HepG2 (cell line): Measurements from ENCODE around the gene TEDC1. TPM values are rescaled to one million over a fixed set of nuclear protein-coding genes. Genes with fewer than 3 reads are reported as not detected.

Source experiments
- IRX3 ChIP-seq: sonication (generic); formaldehyde crosslinking; IDR thresholded peaks from 2 replicates; pipeline ENCODE4 v1.8.1; 2023; ENCODE audit warnings: mild to moderate bottlenecking, low read depth, missing genetic modification reagents, borderline replicate concordance
- KMT2B ChIP-seq: IDR thresholded peaks from 2 replicates; pipeline ENCODE4 v1.6.1; 2016; ENCODE audit warnings: missing genetic modification reagents, missing compliant biosample characterization
- PLRG1 ChIP-seq: fragments of 450-650 bp; conservative IDR thresholded peaks from 2 replicates; pipeline ENCODE4 v1.6.1; 2016
- SOX13 ChIP-seq, 3 experiments: fragments of 450-650 bp in 1 of 3; sonication (generic) in 1 of 3; formaldehyde crosslinking in 1 of 3; IDR thresholded peaks in 2 of 3; conservative IDR thresholded peaks in 1 of 3; 2 replicates each; pipeline versions ENCODE4 v1.5.0 to v1.6.1; 2016 to 2020; ENCODE audit warnings: antibody characterized with exemption in 1 of 3, mild to moderate bottlenecking in 1 of 3, missing compliant biosample characterization in 1 of 3, missing genetic modification reagents in 1 of 3, moderate library complexity in 1 of 3
- USF2 ChIP-seq, 2 experiments: sonication (generic) in 1 of 2; formaldehyde crosslinking in 1 of 2; IDR thresholded peaks; 2 replicates each; pipeline versions ENCODE4 v1.5.1 to v1.6.1; 2011 to 2020; ENCODE audit warnings: borderline replicate concordance in 1 of 2, low read depth in 1 of 2, low read length in 1 of 2, mild to moderate bottlenecking in 1 of 2, missing genetic modification reagents in 1 of 2, moderate library complexity in 1 of 2
- ZC3H13 ChIP-seq: sonication (generic); formaldehyde crosslinking; IDR thresholded peaks from 2 replicates; pipeline ENCODE4 v1.8.1; 2023; ENCODE audit warnings: mild to moderate bottlenecking, missing genetic modification reagents, moderate library complexity
- ZNF552 ChIP-seq: sonication (generic); formaldehyde crosslinking; IDR thresholded peaks from 2 replicates; pipeline ENCODE4 v1.9.0; 2022; ENCODE audit warnings: missing genetic modification reagents, mild to moderate bottlenecking, borderline replicate concordance
- ZNF790 ChIP-seq: sonication (generic); formaldehyde crosslinking; IDR thresholded peaks from 2 replicates; pipeline ENCODE4 v1.8.0; 2022; ENCODE audit warnings: missing genetic modification reagents, mild to moderate bottlenecking, borderline replicate concordance
- polyA plus RNA-seq, 8 experiments: library from polyadenylated mRNA; depleted of rRNA in 3 of 8; stranded (reverse) in 7 of 8; unstranded in 1 of 8; fragments of >200 nt; fragmentation: Illumina TruSeq in 4 of 8; extraction: Trizol in 4 of 8; gene quantifications; 2 replicates each; pipeline versions ENCODE4 v1.2.1 to v1.2.3, GENCODE V29; 2011 to 2016; ENCODE audit warnings: low read depth in 4 of 8, missing spikeins in 1 of 8, mixed read lengths in 1 of 8; ENCODE audit not compliant: insufficient read depth in 1 of 8
- total RNA-seq, 5 experiments: library from RNA; depleted of rRNA; stranded (reverse); fragments of >200 nt; fragmentation: Illumina TruSeq; extraction: Trizol; gene quantifications; 2 replicates each; pipeline ENCODE4 v1.2.3, GENCODE V29; 2016; ENCODE audit warnings: low read depth in 1 of 5
- TF ChIP-seq, protein P1 (sequence below): sonication (generic); formaldehyde crosslinking; IDR thresholded peaks from 2 replicates; pipeline ENCODE4 v1.5.0; 2020; ENCODE audit warnings: missing genetic modification reagents, mild to moderate bottlenecking, borderline replicate concordance
- TF ChIP-seq, protein P2 (sequence below): IDR thresholded peaks from 2 replicates; pipeline ENCODE4 v1.6.1; 2018; ENCODE audit warnings: missing genetic modification reagents, mild to moderate bottlenecking, missing compliant biosample characterization
- TF ChIP-seq, protein P3 (sequence below): sonication (generic); formaldehyde crosslinking; IDR thresholded peaks from 2 replicates; pipeline ENCODE4 v1.5.0; 2020; ENCODE audit warnings: mild to moderate bottlenecking, missing genetic modification reagents
- TF ChIP-seq, protein P4 (sequence below): sonication (generic); formaldehyde crosslinking; IDR thresholded peaks from 2 replicates; pipeline ENCODE4 v1.4.0; 2020; ENCODE audit warnings: mild to moderate bottlenecking, missing genetic modification reagents
- TF ChIP-seq, protein P5 (sequence below): IDR thresholded peaks from 2 replicates; pipeline ENCODE4 v1.6.1; 2016; ENCODE audit warnings: low read depth, control low read depth

The TEDC1 gene
- total and polyA plus RNA-seq, 2 of the 13 experiments (the other 11 are each of a cell fraction or from before 2014, with no cell fraction given): 5.7 to 27.4 TPM

DNA sequence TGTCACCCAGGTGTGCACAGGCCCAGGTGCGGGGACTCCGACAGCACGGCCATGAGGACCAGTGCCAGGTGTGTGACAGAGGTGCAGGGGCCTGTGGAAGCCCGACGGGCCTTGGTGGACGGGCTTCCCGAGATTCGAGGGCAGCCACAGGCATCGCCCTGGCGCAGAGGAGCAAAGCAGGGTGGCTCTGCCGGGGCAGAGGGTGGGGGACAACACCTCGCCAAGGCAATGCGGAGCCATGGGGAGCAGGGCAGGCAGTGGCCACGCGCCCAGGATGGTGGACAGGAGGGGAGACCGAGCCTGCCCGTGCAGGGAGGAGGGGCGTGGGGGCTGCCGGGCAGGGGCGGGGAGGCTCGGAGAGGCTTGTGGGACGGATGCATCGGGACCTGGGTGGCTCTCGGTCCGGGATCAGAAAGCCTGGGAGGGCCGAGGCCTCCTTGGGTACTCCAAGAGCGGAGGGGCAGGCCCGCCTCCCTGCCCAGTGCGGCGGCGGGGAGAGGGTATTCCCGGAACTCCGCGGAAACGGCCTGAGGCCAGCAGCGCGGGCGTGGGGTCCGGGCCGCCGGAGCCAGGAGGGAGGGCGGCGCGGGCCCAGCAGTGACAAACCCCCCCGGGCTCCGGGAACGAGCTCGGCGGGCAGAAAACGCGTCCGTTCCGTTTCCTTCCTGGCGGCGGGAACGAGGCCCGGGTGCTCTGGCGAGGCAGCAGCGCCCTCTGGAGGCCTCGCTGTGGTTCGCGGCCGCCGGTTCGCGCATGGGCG lies 37.0 kb downstream of the TEDC1 start (continued):
- TF ChIP-seq SOX13 (IDR thresholded peaks at IDR 0.05): no peak
- TF ChIP-seq SOX13 (CRISPR knock-in tag; conservative IDR thresholded peaks at IDR 0.05 in 1 of 2, IDR thresholded peaks at IDR 0.05 in 1 of 2): peak in 1 of 2 experiments; percentile 28; a peak in 1 of 4 replicates
- TF ChIP-seq, protein P1, sequence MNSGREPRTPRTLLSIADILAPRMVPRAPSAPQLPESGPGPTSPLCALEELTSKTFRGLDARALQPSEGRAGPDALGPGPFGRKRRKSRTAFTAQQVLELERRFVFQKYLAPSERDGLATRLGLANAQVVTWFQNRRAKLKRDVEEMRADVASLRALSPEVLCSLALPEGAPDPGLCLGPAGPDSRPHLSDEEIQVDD (CRISPR knock-in tag): no peak; the same call in 1 of the 2 replicates
- TF ChIP-seq, protein P2, sequence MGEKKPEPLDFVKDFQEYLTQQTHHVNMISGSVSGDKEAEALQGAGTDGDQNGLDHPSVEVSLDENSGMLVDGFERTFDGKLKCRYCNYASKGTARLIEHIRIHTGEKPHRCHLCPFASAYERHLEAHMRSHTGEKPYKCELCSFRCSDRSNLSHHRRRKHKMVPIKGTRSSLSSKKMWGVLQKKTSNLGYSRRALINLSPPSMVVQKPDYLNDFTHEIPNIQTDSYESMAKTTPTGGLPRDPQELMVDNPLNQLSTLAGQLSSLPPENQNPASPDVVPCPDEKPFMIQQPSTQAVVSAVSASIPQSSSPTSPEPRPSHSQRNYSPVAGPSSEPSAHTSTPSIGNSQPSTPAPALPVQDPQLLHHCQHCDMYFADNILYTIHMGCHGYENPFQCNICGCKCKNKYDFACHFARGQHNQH (CRISPR knock-in tag): no peak; the same call in 1 of the 2 replicates
- TF ChIP-seq PLRG1: no peak
- no peak for TF ChIP-seq USF2 (IDR thresholded peaks at IDR 0.05; ENCODE audit: low read depth, low read length)
- TF ChIP-seq USF2 (CRISPR knock-in tag; IDR thresholded peaks at IDR 0.05; ENCODE audit: borderline replicate concordance): no peak
- TF ChIP-seq, protein P3, sequence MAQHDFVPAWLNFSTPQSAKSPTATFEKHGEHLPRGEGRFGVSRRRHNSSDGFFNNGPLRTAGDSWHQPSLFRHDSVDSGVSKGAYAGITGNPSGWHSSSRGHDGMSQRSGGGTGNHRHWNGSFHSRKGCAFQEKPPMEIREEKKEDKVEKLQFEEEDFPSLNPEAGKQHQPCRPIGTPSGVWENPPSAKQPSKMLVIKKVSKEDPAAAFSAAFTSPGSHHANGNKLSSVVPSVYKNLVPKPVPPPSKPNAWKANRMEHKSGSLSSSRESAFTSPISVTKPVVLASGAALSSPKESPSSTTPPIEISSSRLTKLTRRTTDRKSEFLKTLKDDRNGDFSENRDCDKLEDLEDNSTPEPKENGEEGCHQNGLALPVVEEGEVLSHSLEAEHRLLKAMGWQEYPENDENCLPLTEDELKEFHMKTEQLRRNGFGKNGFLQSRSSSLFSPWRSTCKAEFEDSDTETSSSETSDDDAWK (CRISPR knock-in tag): no peak
- TF ChIP-seq ZNF790 (CRISPR knock-in tag): no peak
- no peak for TF ChIP-seq IRX3 (CRISPR knock-in tag)
- TF ChIP-seq KMT2B: no peak
- TF ChIP-seq, protein P4, sequence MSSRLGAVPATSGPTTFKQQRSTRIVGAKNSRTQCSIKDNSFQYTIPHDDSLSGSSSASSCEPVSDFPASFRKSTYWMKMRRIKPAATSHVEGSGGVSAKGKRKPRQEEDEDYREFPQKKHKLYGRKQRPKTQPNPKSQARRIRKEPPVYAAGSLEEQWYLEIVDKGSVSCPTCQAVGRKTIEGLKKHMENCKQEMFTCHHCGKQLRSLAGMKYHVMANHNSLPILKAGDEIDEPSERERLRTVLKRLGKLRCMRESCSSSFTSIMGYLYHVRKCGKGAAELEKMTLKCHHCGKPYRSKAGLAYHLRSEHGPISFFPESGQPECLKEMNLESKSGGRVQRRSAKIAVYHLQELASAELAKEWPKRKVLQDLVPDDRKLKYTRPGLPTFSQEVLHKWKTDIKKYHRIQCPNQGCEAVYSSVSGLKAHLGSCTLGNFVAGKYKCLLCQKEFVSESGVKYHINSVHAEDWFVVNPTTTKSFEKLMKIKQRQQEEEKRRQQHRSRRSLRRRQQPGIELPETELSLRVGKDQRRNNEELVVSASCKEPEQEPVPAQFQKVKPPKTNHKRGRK (CRISPR knock-in tag): no peak
- TF ChIP-seq ZC3H13 (CRISPR knock-in tag): peak; percentile 55; the same call in 1 of the 2 replicates
- TF ChIP-seq, protein P5, sequence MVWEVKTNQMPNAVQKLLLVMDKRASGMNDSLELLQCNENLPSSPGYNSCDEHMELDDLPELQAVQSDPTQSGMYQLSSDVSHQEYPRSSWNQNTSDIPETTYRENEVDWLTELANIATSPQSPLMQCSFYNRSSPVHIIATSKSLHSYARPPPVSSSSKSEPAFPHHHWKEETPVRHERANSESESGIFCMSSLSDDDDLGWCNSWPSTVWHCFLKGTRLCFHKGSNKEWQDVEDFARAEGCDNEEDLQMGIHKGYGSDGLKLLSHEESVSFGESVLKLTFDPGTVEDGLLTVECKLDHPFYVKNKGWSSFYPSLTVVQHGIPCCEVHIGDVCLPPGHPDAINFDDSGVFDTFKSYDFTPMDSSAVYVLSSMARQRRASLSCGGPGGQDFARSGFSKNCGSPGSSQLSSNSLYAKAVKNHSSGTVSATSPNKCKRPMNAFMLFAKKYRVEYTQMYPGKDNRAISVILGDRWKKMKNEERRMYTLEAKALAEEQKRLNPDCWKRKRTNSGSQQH: 0 out of 2 replicates have a peak, but pooled peaks have one; percentile 64
- no peak for TF ChIP-seq ZNF552
